MCF 10A (cell line): ENCODE measurements around the gene ABCC4. TPM values are rescaled to one million over a fixed set of nuclear protein-coding genes. Genes with fewer than 3 reads are reported as not detected.

Experiments used
- BruUV-seq: library from RNA; stranded (reverse); fragments of 400-500 nt; replicated peaks from 2 replicates; lab custom pipeline; 2021; lab: Mats Ljungman, UMichigan
- CTCF ChIA-PET: fragments of 300-600 bp; sonication (Branson Sonifier 250); formaldehyde crosslinking; extraction: SDS; loops from one replicate; lab custom pipeline; 2021; ENCODE audit warnings: antibody characterized with exemption, inconsistent platforms; lab: Yijun Ruan, JAX
- POLR2A ChIA-PET: fragments of 300-600, 350-650 bp; sonication (Branson Sonifier 250); formaldehyde crosslinking; extraction: SDS; loops from one replicate; lab custom pipeline; 2020; ENCODE audit warnings: antibody characterized with exemption, inconsistent platforms; lab: Yijun Ruan, JAX
- DNase-seq: peaks from one replicate; pipeline ENCODE4 v3.0.0-alpha.2; 2018; ENCODE audit not compliant: unreplicated experiment
- H3K27ac Mint-ChIP-seq: one replicate; pipeline ENCODE4 v1.8.0; 2022; ENCODE audit warnings: mild to moderate bottlenecking, low read depth, mixed read lengths; ENCODE audit not compliant: unreplicated experiment
- H3K27me3 Mint-ChIP-seq: one replicate; pipeline ENCODE4 v1.8.0; 2022; ENCODE audit warnings: mixed read lengths; ENCODE audit not compliant: insufficient read depth, unreplicated experiment
- H3K36me3 Mint-ChIP-seq: one replicate; pipeline ENCODE4 v1.8.0; 2022; ENCODE audit warnings: mild to moderate bottlenecking, moderate library complexity, mixed read lengths; ENCODE audit not compliant: insufficient read depth, unreplicated experiment
- H3K4me1 Mint-ChIP-seq: one replicate; pipeline ENCODE4 v1.8.0; 2022; ENCODE audit warnings: mixed read lengths; ENCODE audit not compliant: insufficient read depth, unreplicated experiment
- H3K4me3 Mint-ChIP-seq: one replicate; pipeline ENCODE4 v1.8.0; 2022; ENCODE audit warnings: mild to moderate bottlenecking, moderate library complexity, mixed read lengths; ENCODE audit not compliant: unreplicated experiment
- H3K9me3 Mint-ChIP-seq: one replicate; pipeline ENCODE4 v1.8.0; 2022; ENCODE audit warnings: mixed read lengths; ENCODE audit not compliant: unreplicated experiment
- intact Hi-C: fragments of 100-400 bp; cut with micrococcal nuclease; formaldehyde crosslinking; loops from 2 replicates; pipeline ENCODE4 v1.14.1; 2022
- total RNA-seq: library from RNA; stranded (reverse); gene quantifications from 2 replicates; pipeline ENCODE4 v1.2.3, GENCODE V29; 2022
- TF ChIP-seq, protein P1 (sequence below): fragments of 200-600 bp; IDR thresholded peaks from one replicate; pipeline ENCODE4 v1.8.0; 2022; ENCODE audit warnings: antibody characterized with exemption, mild to moderate bottlenecking; ENCODE audit not compliant: unreplicated experiment

ABCC4 gene
- total RNA-seq, 1 experiment from 2014 or later = 13.9 TPM

DNA sequence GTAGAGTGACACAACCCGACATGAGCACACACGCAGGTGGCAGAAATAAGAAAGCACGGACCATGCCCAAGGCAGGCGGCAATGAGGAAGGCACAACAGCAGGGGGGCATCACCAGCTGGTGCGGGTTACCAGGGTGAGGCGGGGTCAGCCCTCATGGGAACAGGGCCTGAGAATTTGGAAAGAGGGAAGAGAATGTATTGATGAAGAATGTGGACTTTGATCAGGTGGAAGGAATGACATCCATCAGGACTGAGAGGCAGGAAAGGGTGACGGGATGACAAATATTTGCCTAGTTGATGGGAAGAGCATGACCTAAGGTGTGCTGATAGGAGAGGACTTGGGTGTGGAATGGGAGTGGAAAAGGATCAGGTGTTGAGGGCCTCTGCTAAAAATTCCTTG lies 177.5 kb downstream of the ABCC4 start:
- no peaks in the 10 kb centered on the region for H3K27me3 Mint-ChIP-seq
- DNase-seq = no peak
- peaks cover 22% of the 10 kb centered on the region for H3K4me1 Mint-ChIP-seq
- no TSS peak for BruUV-seq
- H3K9me3 Mint-ChIP-seq = no peaks in the 10 kb centered on the region
- CTCF ChIA-PET = no interaction called here
- intact Hi-C loops = no loop called here
- H3K27ac Mint-ChIP-seq = no peak overlapping the region
- H3K36me3 Mint-ChIP-seq = no peaks in the 10 kb centered on the region
- H3K4me3 Mint-ChIP-seq = no peak overlapping the region
- POLR2A ChIA-PET = no interaction called here
- TF ChIP-seq, protein P1, sequence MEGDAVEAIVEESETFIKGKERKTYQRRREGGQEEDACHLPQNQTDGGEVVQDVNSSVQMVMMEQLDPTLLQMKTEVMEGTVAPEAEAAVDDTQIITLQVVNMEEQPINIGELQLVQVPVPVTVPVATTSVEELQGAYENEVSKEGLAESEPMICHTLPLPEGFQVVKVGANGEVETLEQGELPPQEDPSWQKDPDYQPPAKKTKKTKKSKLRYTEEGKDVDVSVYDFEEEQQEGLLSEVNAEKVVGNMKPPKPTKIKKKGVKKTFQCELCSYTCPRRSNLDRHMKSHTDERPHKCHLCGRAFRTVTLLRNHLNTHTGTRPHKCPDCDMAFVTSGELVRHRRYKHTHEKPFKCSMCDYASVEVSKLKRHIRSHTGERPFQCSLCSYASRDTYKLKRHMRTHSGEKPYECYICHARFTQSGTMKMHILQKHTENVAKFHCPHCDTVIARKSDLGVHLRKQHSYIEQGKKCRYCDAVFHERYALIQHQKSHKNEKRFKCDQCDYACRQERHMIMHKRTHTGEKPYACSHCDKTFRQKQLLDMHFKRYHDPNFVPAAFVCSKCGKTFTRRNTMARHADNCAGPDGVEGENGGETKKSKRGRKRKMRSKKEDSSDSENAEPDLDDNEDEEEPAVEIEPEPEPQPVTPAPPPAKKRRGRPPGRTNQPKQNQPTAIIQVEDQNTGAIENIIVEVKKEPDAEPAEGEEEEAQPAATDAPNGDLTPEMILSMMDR = no peak

- intact Hi-C loops = no loop called here
- no peak for DNase-seq
- TF ChIP-seq, protein P1 = no peak
- Mint-ChIP-seq H3K27me3 (no peaks in the 10 kb centered on the region), H3K36me3 (no peaks in the 10 kb centered on the region), H3K27ac (no peak overlapping the region), H3K4me3 (no peak overlapping the region), H3K4me1 (peaks cover 10% of the 10 kb centered on the region), H3K9me3 (no peaks in the 10 kb centered on the region)
- CTCF ChIA-PET = no interaction called here
- no TSS peak for BruUV-seq
- POLR2A ChIA-PET = interaction anchor here (0.5 kb wide), 1 partner anchor 39 kb away, joined by 3 read pairs; no protein-coding TSS in a partner anchor
Observed at GRCh38 chr13:95122063-95122462, 179.2 kb downstream of the ABCC4 start.

GRCh38 chr13:95121516-95121915 lies 179.7 kb downstream of the ABCC4 start:
- Mint-ChIP-seq H3K9me3 (no peaks in the 10 kb centered on the region), H3K4me3 (no peak overlapping the region), H3K27ac (no peak overlapping the region), H3K4me1 (peaks cover 10% of the 10 kb centered on the region), H3K27me3 (no peaks in the 10 kb centered on the region), H3K36me3 (no peaks in the 10 kb centered on the region)
- BruUV-seq = no TSS peak
- POLR2A ChIA-PET = no interaction called here
- intact Hi-C loops = no loop called here
- DNase-seq = no peak
- TF ChIP-seq, protein P1 = no peak
- CTCF ChIA-PET = no interaction called here

GRCh38 chr13:95120650-95121049 lies 180.6 kb downstream of the ABCC4 start:
- POLR2A ChIA-PET = no interaction called here

More at GRCh38 chr13:95120650-95121049, 180.6 kb downstream of the ABCC4 start:
- Mint-ChIP-seq H3K4me3 (no peak overlapping the region), H3K36me3 (no peaks in the 10 kb centered on the region), H3K4me1 (peaks cover 13% of the 10 kb centered on the region), H3K27ac (no peak overlapping the region), H3K9me3 (no peaks in the 10 kb centered on the region), H3K27me3 (no peaks in the 10 kb centered on the region)
- no peak for DNase-seq
- CTCF ChIA-PET = interaction anchor here (0.5 kb wide), 1 partner anchor 444 kb away, joined by 3 read pairs; no protein-coding TSS in a partner anchor
- BruUV-seq = no TSS peak
- TF ChIP-seq, protein P1 = no peak
- intact Hi-C loops = no loop called here
